Thyroid gland (tissue), 4 donors: ENCODE measurements around the gene NDUFA8. TPM values are rescaled to one million over a fixed set of nuclear protein-coding genes. Genes with fewer than 3 reads are reported as not detected.

Experiments
- DNase-seq, 2 donors: peaks; one replicate each; pipeline ENCODE4 v3.0.0-alpha.2; 2019
- H3K27ac ChIP-seq, 3 donors: fragments of 200-600 bp; sonication (generic); 1 replicate in 2 of 3; 2 replicates in 1 of 3; pipeline ENCODE4 v1.5.1; 2016 to 2019; ENCODE audit warnings: mild to moderate bottlenecking in 1 of 3, moderate library complexity in 1 of 3
- H3K27me3 ChIP-seq: fragments of 200-600 bp; sonication (generic); one replicate; pipeline ENCODE4 v1.5.1; 2019
- H3K36me3 ChIP-seq, 2 donors: fragments of 200-600 bp; sonication (generic); one replicate each; pipeline ENCODE4 v1.5.1; 2016 to 2019
- H3K4me1 ChIP-seq, 2 donors: fragments of 200-600 bp; sonication (generic); one replicate each; pipeline ENCODE4 v1.5.1; 2017 to 2019
- H3K4me3 ChIP-seq, 3 donors: fragments of 200-600 bp; sonication (generic); replicated peaks in 1 of 3; 1 replicate in 2 of 3; 2 replicates in 1 of 3; pipeline ENCODE4 v1.5.1; 2016; ENCODE audit warnings: mild to moderate bottlenecking in 1 of 3
- H3K9me3 ChIP-seq: fragments of 200-600 bp; sonication (generic); one replicate; pipeline ENCODE4 v1.5.1; 2017
- POLR2A ChIP-seq, 2 donors: fragments of 450-650 bp; IDR thresholded peaks; one replicate each; pipeline ENCODE4 v1.6.1; 2017; ENCODE audit warnings: antibody characterized with exemption in 2 of 2, mild to moderate bottlenecking in 2 of 2, moderate library complexity in 1 of 2
- WGBS, 2 donors: methylation state at CpG; one replicate each; pipeline ENCODE4 v1.1.5; 2017; 5-methylcytosine and 5-hydroxymethylcytosine counted together
- intact Hi-C: fragments of 100-400 bp; cut with DNase I; formaldehyde crosslinking; loops from one replicate; pipeline ENCODE4 v1.15.1; 2023
- total RNA-seq, 4 donors: library from RNA; depleted of rRNA; stranded (reverse); fragments of >200 nt; gene quantifications; one replicate each; pipeline ENCODE4 v1.2.3, GENCODE V29; 2016
- TF ChIP-seq, protein P1 (sequence below), 6 experiments: fragments of 200-600 bp in 3 of 6; fragments of 450-650 bp in 3 of 6; sonication (generic) in 3 of 6; IDR thresholded peaks; one replicate each; pipeline ENCODE4 v1.5.1; 2016 to 2019; ENCODE audit warnings: antibody characterized with exemption in 6 of 6, mild to moderate bottlenecking in 2 of 6, inconsistent platforms in 1 of 6, moderate library complexity in 1 of 6

NDUFA8 gene
- total RNA-seq, 4 donors from 2014 or later: 18.1 to 70.7 (median 53.2) TPM

GRCh38 chr9:122131401-122132001 is 28.1 kb downstream of the NDUFA8 start:
- Histone ChIP-seq H3K9me3 (no peaks in the 10 kb centered on the region), H3K4me1 (peaks cover 0 to 15% of the 10 kb centered on the region in 2 donors), H3K27ac (no peak overlapping the region), H3K36me3 (no peaks in the 10 kb centered on the region), H3K27me3 (no peaks in the 10 kb centered on the region), H3K4me3 (no peak overlapping the region)
- intact Hi-C loops: no loop called here
- DNase-seq: peak; percentile 12 to 30
- TF ChIP-seq, protein P1, sequence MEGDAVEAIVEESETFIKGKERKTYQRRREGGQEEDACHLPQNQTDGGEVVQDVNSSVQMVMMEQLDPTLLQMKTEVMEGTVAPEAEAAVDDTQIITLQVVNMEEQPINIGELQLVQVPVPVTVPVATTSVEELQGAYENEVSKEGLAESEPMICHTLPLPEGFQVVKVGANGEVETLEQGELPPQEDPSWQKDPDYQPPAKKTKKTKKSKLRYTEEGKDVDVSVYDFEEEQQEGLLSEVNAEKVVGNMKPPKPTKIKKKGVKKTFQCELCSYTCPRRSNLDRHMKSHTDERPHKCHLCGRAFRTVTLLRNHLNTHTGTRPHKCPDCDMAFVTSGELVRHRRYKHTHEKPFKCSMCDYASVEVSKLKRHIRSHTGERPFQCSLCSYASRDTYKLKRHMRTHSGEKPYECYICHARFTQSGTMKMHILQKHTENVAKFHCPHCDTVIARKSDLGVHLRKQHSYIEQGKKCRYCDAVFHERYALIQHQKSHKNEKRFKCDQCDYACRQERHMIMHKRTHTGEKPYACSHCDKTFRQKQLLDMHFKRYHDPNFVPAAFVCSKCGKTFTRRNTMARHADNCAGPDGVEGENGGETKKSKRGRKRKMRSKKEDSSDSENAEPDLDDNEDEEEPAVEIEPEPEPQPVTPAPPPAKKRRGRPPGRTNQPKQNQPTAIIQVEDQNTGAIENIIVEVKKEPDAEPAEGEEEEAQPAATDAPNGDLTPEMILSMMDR (IDR thresholded peaks at IDR 0.05): no peak
- TF ChIP-seq POLR2A (IDR thresholded peaks at IDR 0.05): no peak
- WGBS, 2 donors: 15 to 24% methylated on average over 12 to 16 of the region's 21 CpGs

DNA sequence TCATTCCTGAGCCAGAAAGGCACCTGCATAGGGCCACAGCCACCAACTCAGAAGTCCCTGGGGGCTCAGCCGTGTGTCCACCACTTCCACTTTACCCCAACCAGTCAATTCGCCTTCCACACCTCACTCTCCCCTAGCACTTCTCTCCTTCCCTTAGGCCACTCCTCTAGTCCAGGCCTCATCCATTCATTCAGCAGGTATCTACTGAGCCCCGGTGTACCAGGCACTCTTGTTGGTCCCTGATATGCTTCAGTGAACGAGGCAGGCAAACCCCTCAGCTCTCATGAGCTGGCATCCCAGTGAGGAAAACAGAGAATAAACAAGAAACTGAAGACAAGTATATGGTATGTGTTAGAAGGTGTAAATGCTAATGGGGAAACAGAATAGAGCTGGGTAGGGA is 28.7 kb downstream of the NDUFA8 start:
- intact Hi-C loops: no loop called here
- no peaks in the 10 kb centered on the region for H3K36me3 ChIP-seq
- no peak overlapping the region for H3K4me3 ChIP-seq
- TF ChIP-seq, protein P1 (IDR thresholded peaks at IDR 0.05): no peak
- TF ChIP-seq POLR2A (IDR thresholded peaks at IDR 0.05): no peak
- no peaks in the 10 kb centered on the region for H3K27me3 ChIP-seq
- H3K9me3 ChIP-seq: no peaks in the 10 kb centered on the region
- DNase-seq: no peak
- WGBS, 2 donors: 66 to 69% methylated on average over 4 of the region's 4 CpGs
- H3K27ac ChIP-seq: no peak overlapping the region
- H3K4me1 ChIP-seq: peaks cover 0 to 22% of the 10 kb centered on the region in 2 donors

DNA sequence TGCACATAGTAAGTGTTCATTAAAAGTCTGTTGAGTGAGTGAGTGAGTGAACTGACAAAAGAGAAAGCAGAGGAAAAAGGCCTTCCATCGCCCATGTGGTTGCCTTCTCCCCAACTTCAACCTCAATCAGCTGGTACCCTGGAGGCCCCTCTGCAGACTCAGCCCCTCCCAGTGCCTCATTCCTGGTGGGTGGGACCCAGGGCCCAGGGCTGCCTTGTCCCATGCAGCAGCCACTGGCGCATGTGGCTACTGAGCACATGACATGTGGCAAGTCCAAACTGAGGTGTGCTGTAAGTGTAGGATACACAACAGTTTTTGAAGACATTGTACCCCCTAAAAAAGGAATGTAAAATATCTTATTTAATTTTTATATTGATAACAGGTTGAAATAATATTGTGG is 29.6 kb downstream of the NDUFA8 start:
- Histone ChIP-seq H3K27ac (no peak overlapping the region), H3K36me3 (no peaks in the 10 kb centered on the region), H3K4me1 (peaks cover 0 to 27% of the 10 kb centered on the region in 2 donors), H3K9me3 (no peaks in the 10 kb centered on the region), H3K4me3 (no peak overlapping the region), H3K27me3 (no peaks in the 10 kb centered on the region)
- WGBS, 2 donors: 86 to 89% methylated on average over 2 of the region's 2 CpGs
- no peak for DNase-seq
- TF ChIP-seq, protein P1 (IDR thresholded peaks at IDR 0.05): no peak
- no peak for TF ChIP-seq POLR2A (IDR thresholded peaks at IDR 0.05)
- intact Hi-C loops: loop anchor here (10.0 kb wide), 1 partner anchor 325 kb away; no protein-coding TSS in a partner anchor

GRCh38 chr9:122128969-122129343 is 30.6 kb downstream of the NDUFA8 start:
- no peaks in the 10 kb centered on the region for H3K27me3 ChIP-seq
- H3K27ac ChIP-seq: no peak overlapping the region
- peaks cover 0 to 19% of the 10 kb centered on the region in 2 donors for H3K4me1 ChIP-seq
- H3K36me3 ChIP-seq: no peaks in the 10 kb centered on the region
- no peak overlapping the region for H3K4me3 ChIP-seq
- 78 to 83% methylated on average over 7 of the region's 7 CpGs for WGBS, 2 donors
- DNase-seq: no peak
- intact Hi-C loops: loop anchor here (10.0 kb wide), 1 partner anchor 326 kb away; no protein-coding TSS in a partner anchor
- H3K9me3 ChIP-seq: no peaks in the 10 kb centered on the region
- no peak for TF ChIP-seq POLR2A (IDR thresholded peaks at IDR 0.05)
- TF ChIP-seq, protein P1 (IDR thresholded peaks at IDR 0.05): no peak
